ENCODE measurements around the gene EMC9. TPM values are rescaled to one million over a fixed set of nuclear protein-coding genes. Genes with fewer than 3 reads are reported as not detected.

The EMC9 gene
- total and polyA plus RNA-seq, 10 of the 15 experiments (the other 5 are each of a cell fraction or from before 2014, with no cell fraction given): 15.3 to 60.5 (median 30.3) TPM

DNA sequence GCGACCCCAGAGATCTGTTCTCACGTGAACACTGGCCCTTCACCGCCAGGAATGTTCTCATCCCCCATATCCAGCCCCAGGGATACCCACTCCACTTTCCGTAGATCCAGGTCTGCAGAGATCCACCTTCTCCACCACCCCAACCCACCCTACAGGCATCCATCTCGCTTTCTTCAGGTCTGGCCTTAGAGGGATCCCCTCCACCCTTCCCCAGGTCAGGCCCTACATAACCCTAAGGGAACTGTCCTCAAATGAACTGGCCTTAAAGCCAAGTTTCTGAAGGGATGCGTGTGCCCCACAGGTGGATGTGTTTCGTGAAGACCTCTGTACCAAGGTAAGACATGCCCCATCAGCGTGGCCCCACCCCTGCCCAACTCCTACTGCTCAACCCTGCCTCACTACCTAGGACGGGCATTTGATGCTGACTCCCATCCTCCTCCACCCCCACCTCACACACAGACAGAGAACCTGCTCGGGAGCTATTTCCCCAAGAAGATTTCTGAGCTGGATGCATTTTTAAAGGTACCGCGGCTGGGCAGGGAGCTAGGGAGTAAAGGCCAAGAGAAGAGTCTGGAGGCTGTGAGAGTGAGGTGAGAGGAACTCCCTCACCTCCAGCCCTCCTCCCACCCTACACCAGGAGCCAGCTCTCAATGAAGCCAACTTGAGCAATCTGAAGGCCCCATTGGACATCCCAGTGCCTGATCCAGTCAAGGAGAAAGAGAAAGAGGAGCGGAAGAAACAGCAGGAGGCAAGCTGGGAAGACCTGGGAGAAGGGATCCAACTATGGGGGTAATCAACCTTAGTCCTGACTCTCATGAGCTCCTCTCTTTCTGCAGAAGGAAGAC lies 4.5 kb downstream of the EMC9 start (continued):
- no peak for TF ChIP-seq RELA (IDR thresholded peaks at IDR 0.05; ENCODE audit: borderline replicate concordance, partially characterized antibody)
- TF ChIP-seq NFIC (IDR thresholded peaks at IDR 0.05; ENCODE audit: low read depth, low read length): no peak

DNA sequence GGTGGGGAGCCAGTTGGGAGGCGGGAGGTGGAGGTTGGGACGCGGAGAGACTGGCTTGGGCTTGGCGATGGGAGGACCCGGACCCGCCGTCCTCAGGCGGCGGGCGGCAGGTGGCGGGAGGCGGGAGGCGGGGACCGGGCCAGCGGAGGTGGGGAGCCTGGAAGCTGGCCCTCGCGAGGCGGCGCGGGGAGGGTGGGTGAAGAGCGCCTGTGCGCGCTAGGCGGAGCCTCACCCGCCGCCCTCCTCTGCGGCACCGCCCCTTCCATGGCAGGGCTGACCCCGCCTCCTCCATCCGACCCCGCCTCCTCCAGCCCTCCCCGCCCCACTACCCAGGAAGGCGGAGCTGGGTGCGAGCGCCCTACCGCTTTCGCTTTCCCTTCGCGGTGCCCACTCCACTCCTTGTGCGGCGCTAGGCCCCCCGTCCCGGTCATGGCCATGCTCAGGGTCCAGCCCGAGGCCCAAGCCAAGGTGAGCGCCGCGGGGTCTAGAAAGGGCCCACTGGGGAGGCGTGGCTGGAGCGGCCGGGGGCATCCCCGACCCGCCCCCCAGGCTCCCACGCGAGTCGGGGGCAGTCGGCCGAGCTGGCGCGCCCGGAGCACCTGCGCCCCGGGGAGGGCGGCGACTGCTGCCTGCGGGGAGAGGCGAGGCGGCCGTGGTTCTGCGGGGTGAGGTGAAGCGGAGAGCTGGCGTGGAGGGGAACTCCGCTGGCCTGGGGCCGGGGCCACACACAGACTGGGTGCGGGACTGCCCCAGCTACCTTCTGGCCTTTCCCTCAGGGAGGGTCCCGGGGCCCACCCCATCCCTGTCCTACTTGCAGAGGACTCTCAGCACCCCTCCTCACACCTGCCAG lies 5.3 kb downstream of the EMC9 start, which contains the start of gene PSME1:
TSS of gene PSME1 (plus strand) at position 361 of the 850 bp plus-strand sequence. CDS start at position 430, 69 bp downstream.
- RAD21 ChIA-PET (ENCODE audit: unreplicated experiment): interaction anchor here (1.0 to 6.8 kb wide), 14 partner anchors 8 to 110 kb away, joined by 3 to 69 read pairs (median 8); partner anchors contain the start of genes DCAF11, IRF9, MDP1 and NRL
- Histone ChIP-seq H3K79me2 (ENCODE audit: control insufficient read depth, insufficient read depth, low read length) (peaks cover 52% of the 10 kb centered on the region), H3K27me3 (replicated peaks in 1 of 2; ENCODE audit: control insufficient read depth in 2 of 2, insufficient read depth in 2 of 2, low read length in 1 of 2) (no peaks in the 10 kb centered on the region), H3K9ac (ENCODE audit: control insufficient read depth, insufficient read depth, low read length) (peak within 1 kb of the TSS; percentile 96), H3K36me3 (ENCODE audit: control insufficient read depth in 2 of 2, insufficient read depth in 2 of 2, low read length in 1 of 2) (peaks cover 8 to 12% of the 10 kb centered on the region in 2 experiments; a peak in 3 of 4 replicates), H3K4me3 (peak within 1 kb of the TSS; percentile 99), H3K9me3 (replicated peaks; ENCODE audit: control insufficient read depth, insufficient read depth, low read length) (no peaks in the 10 kb centered on the region), H2AFZ (ENCODE audit: control insufficient read depth, low read depth, low read length) (peak within 1 kb of the TSS; percentile 83), H3K27ac (ENCODE audit: control insufficient read depth, insufficient read depth) (peak within 1 kb of the TSS; percentile 95), H3K4me1 (ENCODE audit: control insufficient read depth, insufficient read depth, low read length) (peaks cover 40% of the 10 kb centered on the region), H3K4me2 (ENCODE audit: control insufficient read depth, insufficient read depth) (peak within 1 kb of the TSS; percentile 82), H4K20me1 (ENCODE audit: control insufficient read depth, insufficient read depth) (no peaks in the 10 kb centered on the region)
- intact Hi-C loops (cut with micrococcal nuclease; ENCODE audit: unreplicated experiment) (no loop called here), in situ Hi-C loops (cut with MboI) (no loop called here)
- no TSS peak for BruUV-seq (replicated peaks)
- CTCF ChIA-PET: interaction anchor here (0.7 to 4.9 kb wide), 11 partner anchors 8 to 171 kb away, joined by 3 to 39 read pairs (median 4); partner anchors contain the start of genes DCAF11, IRF9, NRL and PSME2
- FAIRE-seq (peak; percentile 52), DNase-seq (ENCODE audit: low read depth, low spot score) (peak; percentile 75), ATAC-seq (peak; percentile 94)
- POLR2A ChIA-PET: interaction anchor here (0.6 to 11.6 kb wide), 17 partner anchors 8 to 135 kb away, joined by 3 to 276 read pairs (median 6); partner anchors contain the start of genes DCAF11, IPO4, IRF9 and NRL
- SMC1A ChIA-PET (ENCODE audit: uncharacterized antibody, unreplicated experiment): interaction anchor here (0.6 to 7.7 kb wide), 7 partner anchors 10 to 107 kb away, joined by 3 to 70 read pairs (median 18); partner anchors contain the start of genes DCAF11, IRF9, NRL and PSME2
- WGBS (ENCODE audit: insufficient coverage, insufficient replicate concordance, low lambda C conversion rate, missing lambda C conversion rate): under 1% methylated on average over 48 of the region's 75 CpGs
- TF ChIP-seq HDGF (IDR thresholded peaks at IDR 0.05) (peak; percentile 85), MEF2A (IDR thresholded peaks at IDR 0.05; ENCODE audit: insufficient read depth, low read depth, low read length) (no peak), NR2F1 (conservative IDR thresholded peaks at IDR 0.05) (no peak; the same call in 1 of the 2 replicates), ZNF207 (IDR thresholded peaks at IDR 0.05; ENCODE audit: borderline replicate concordance) (peak; percentile 48; the same call in 1 of the 2 replicates), RFX5 (IDR thresholded peaks at IDR 0.05; ENCODE audit: low read depth, low read length) (no peak), JUND (IDR thresholded peaks at IDR 0.05; ENCODE audit: low read depth, low read length) (no peak), PAX8 (IDR thresholded peaks at IDR 0.05) (no peak), CHD2 (IDR thresholded peaks at IDR 0.05; ENCODE audit: borderline replicate concordance, low read depth, low read length) (peak; percentile 62; the same call in 1 of the 2 replicates), DPF2 (IDR thresholded peaks at IDR 0.05) (peak; percentile 91), TBL1XR1 (IDR thresholded peaks at IDR 0.05; ENCODE audit: low read depth, low read length) (no peak)
- TF ChIP-seq, protein P1, sequence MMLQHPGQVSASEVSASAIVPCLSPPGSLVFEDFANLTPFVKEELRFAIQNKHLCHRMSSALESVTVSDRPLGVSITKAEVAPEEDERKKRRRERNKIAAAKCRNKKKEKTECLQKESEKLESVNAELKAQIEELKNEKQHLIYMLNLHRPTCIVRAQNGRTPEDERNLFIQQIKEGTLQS (IDR thresholded peaks at IDR 0.05; ENCODE audit: borderline replicate concordance, extremely low read depth, low read depth, low read length): no peak
- TF ChIP-seq, protein P2, sequence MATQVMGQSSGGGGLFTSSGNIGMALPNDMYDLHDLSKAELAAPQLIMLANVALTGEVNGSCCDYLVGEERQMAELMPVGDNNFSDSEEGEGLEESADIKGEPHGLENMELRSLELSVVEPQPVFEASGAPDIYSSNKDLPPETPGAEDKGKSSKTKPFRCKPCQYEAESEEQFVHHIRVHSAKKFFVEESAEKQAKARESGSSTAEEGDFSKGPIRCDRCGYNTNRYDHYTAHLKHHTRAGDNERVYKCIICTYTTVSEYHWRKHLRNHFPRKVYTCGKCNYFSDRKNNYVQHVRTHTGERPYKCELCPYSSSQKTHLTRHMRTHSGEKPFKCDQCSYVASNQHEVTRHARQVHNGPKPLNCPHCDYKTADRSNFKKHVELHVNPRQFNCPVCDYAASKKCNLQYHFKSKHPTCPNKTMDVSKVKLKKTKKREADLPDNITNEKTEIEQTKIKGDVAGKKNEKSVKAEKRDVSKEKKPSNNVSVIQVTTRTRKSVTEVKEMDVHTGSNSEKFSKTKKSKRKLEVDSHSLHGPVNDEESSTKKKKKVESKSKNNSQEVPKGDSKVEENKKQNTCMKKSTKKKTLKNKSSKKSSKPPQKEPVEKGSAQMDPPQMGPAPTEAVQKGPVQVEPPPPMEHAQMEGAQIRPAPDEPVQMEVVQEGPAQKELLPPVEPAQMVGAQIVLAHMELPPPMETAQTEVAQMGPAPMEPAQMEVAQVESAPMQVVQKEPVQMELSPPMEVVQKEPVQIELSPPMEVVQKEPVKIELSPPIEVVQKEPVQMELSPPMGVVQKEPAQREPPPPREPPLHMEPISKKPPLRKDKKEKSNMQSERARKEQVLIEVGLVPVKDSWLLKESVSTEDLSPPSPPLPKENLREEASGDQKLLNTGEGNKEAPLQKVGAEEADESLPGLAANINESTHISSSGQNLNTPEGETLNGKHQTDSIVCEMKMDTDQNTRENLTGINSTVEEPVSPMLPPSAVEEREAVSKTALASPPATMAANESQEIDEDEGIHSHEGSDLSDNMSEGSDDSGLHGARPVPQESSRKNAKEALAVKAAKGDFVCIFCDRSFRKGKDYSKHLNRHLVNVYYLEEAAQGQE (IDR thresholded peaks at IDR 0.05; ENCODE audit: low read depth, low read length): no peak
